HG03342 (cell line): ENCODE measurements around the gene DCTPP1.

Source experiments
- ATAC-seq: cut with Tn5 transposase; IDR thresholded peaks from one replicate; pipeline ENCODE4 v1.9.1; 2021; ENCODE audit warnings: mild to moderate bottlenecking, moderate library complexity; ENCODE audit not compliant: unreplicated experiment

Gene DCTPP1

DNA sequence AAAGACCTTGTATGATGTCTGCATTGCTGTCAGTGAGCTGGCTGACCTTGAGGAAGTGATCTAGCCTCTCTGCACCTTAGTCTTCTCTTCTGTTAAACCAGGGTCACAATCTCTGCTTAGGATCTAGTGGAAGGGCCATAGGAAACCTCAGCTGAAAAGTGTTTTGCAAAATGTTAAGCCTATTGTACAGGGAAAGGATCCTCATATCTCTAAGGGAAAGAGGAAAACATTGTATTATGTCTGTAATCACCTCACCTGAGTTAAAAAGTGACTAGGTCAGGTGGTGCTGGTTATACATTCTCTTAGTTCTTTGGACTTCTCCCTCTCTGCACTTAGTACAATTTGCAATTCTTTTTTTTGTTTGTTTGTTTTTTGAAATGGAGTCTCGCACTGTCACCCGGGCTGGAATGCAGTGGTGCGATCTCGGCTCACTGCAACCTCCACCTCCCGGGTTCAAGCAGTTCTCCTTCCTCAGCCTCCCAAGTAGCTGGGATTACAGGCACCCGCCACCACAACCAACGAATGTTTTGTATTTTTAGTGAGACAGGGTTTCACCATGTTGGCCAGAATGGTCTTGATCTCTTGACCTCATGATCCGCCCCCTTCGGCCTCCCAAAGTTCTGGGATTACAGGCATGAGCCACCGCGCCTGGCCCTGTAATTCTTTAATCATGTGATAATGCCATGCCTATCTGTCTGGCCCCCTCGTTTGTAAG, 17.8 kb upstream of the DCTPP1 start:
- no peak for ATAC-seq

GRCh38 chr16:30446203-30446595, 16.4 kb upstream of the DCTPP1 start:
- no peak for ATAC-seq

- ATAC-seq: peak; percentile 80
These were observed 15.8 kb upstream of the DCTPP1 start, which contains the start of gene SEPHS2 for GRCh38 chr16:30445408-30446202. Gene SEPHS2, minus strand, starts transcription at chr16:30445874. Its CDS starts 147 bp downstream, at chr16:30445727.

DNA sequence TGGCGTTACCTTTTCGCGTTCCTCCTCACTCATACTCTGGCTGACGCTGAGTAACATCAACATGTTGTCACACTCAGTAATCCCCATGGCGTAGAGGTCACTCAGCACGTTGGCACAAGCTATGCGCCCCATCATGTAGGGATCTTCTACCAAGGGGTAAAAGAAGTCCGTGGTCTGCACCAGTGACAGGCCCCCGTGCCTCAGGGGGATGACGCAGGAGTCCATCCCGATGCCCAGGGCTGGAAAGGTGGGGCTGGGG, 15.2 kb upstream of the DCTPP1 start:
- no peak for ATAC-seq

DNA sequence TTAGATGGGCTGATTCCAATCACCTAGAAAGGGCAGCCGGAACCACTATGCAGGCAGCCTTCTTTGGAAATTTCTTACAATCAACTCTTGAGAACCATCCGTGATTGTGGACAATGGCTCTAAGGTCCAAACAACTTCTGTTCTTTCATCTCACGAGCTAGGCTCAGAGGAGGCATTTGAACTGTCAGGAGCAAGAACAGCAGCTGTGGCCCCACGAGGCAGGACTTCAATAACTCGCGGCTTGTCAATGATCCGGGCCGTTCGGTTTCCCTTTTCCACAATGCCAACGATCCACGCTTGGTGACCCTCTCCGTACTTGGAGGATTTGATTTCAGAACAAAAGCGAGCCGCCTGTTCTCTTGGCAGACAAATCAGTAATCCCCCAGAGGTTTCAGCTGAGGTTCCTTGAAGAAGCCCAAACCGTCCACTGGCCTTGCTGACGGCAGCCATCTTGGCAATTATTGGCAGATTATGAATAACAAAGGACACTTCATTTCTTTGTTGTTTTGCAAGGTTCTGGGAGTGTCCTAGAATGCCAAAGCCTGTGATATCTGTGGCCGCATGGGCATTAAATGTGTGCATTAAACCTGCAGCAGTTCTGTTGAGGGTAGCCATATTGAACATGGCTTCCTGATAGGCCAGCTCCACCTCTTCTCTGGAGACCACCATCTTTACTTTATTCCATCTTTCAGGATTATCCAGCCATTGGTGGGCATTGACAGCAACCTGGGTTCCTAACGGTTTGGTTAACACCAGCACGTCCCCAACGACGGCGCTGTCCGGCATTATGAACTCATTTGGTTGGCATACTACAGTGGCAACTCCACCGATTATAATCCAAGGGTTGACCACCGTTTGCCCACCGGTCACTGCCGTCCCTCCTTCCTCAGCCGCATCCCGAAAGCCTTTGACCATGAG, 14.7 kb upstream of the DCTPP1 start:
- ATAC-seq: no peak

- ATAC-seq: no peak
These were observed 13.8 kb upstream of the DCTPP1 start for GRCh38 chr16:30443631-30444030.

DNA sequence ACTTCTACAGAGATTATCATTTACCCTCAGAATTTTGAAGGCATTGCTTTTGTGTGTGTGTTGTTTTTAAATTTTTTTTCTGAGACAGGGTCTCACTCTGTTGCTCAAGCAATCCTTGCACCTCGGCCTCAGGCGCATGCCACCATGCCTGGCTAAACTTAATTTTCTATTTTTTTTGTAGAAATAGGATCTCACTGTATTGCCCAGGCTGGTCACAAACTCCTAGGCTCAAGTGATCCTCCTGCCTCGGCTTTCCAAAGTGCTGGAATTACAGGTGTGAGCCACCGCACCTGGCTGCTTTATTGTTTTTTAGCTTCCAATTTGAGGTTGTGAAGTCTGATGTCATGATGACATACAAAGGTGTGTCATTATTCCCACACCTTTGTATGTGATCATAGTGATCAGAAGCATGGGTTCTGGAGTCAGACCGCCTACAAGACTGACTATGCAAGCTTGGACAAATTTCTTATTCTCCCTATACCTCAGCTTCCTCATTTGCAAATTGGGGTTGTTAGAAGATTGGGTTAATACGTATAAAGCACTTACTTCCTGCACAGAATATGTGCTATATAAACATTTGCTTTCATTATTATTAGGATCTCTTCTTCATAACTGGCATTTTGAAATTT, 10.0 kb upstream of the DCTPP1 start:
- ATAC-seq: no peak

GRCh38 chr16:30438835-30439234, 9.0 kb upstream of the DCTPP1 start:
- no peak for ATAC-seq

- no peak for ATAC-seq
These were observed 7.7 kb upstream of the DCTPP1 start for GRCh38 chr16:30437511-30438046.

GRCh38 chr16:30434852-30435251, 5.0 kb upstream of the DCTPP1 start:
- ATAC-seq: no peak

- ATAC-seq: peak; percentile 1
These were observed 669 bp upstream of the DCTPP1 start for GRCh38 chr16:30430428-30430970.

- no peak for ATAC-seq
These were observed 482 bp downstream of the DCTPP1 start for GRCh38 chr16:30429418-30429677.

GRCh38 chr16:30428055-30428454, 1.8 kb downstream of the DCTPP1 start:
- ATAC-seq: no peak

DNA sequence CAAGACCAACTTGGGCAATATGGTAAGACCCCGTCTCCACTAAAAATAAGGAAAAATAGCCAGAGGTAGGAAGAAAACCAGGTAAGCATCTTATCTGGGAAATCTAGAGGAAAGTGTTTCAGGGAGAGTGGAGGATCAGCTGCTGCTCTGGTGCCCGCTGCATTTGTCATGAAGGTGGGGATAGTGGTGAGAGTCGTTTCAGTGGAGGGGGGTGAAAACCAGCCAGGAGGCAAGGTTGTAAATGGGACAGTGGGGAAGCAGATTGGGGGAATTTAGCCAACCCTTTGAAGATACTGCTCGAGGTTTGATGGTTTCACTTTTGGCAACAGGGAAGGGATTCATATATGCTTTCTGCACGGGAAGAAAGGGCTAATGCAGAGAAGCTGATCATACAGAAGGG, 8.8 kb downstream of the DCTPP1 start:
- ATAC-seq: no peak

DNA sequence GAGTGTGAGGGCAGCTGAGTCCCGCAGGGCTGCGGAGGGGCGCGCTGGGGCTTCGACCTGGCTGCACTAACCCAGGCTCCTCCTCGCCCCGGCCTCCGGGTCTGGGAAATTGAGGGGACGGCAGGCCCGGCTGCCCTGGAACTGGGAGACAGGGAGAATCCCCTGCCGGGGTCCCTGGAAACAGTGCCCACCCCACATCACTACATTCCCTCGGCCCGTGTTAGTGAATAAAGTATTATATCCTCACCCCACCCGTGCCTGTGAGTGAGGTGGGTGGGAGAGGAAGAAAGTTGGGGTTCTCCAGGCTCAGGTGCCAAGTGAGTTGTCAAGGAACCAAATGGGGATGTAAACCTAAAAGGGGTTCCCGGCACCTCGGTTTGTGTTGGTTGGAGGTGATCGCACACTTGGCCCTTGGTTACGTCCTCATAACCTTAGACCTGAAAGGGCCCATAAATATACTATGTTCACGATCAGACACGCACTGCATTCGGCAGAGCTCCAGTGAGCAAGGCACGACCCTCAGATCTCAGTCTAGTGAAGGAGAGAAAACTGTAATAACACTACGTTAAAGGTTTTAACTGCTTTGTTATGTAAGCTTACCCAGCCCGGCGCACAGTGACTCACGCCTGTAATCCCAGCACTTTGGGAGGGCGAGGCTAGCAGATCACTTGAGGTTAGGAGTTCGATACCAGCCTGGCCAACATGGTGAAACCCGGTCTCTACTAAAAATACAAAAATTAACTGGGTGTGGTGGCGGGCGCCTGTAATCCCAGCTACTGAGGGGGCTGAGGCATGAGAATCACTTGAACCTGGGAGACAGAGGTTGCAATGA, 11.3 kb downstream of the DCTPP1 start:
- no peak for ATAC-seq

- ATAC-seq: peak; percentile 63
These were observed 12.1 kb downstream of the DCTPP1 start for GRCh38 chr16:30417529-30418349.

- ATAC-seq: no peak
These were observed 13.0 kb downstream of the DCTPP1 start for GRCh38 chr16:30416624-30417528.

GRCh38 chr16:30416047-30416603, 13.7 kb downstream of the DCTPP1 start:
- no peak for ATAC-seq
